H1 (cell line): ENCODE measurements around the gene ARID4B. TPM values are rescaled to one million over a fixed set of nuclear protein-coding genes. Genes with fewer than 3 reads are reported as not detected.

Source experiments
- CTCF ChIA-PET: fragments of 300-600 bp; sonication (Branson Sonifier 250); formaldehyde crosslinking; loops from one replicate; lab custom pipeline; 2021; ENCODE audit not compliant: partially characterized antibody; lab: Charles Lee
- POLR2A ChIA-PET: fragments of 300-600 bp; sonication (Branson Sonifier 250); formaldehyde crosslinking; loops from one replicate; lab custom pipeline; 2021; ENCODE audit warnings: inconsistent platforms; ENCODE audit not compliant: partially characterized antibody; lab: Charles Lee
- DNase-seq, 2 experiments: peaks; one replicate each; pipeline versions ENCODE4 v3.0.0 to v3.0.0-alpha.2; 2010 to 2022; ENCODE audit warnings: low spot score in 2 of 2, low read depth in 1 of 2, mixed read lengths in 1 of 2
- FAIRE-seq: peaks from 2 replicates; lab custom pipeline; 2011; peaks lifted over from hg19 to GRCh38; lab: Jason Lieb, UNC
- H2AFZ ChIP-seq: 2 replicates; pipeline ENCODE4 v1.8.1; 2012; ENCODE audit warnings: low read length, inconsistent platforms
- H2AK5ac ChIP-seq: 2 replicates; pipeline ENCODE4 v1.6.1; 2013; ENCODE audit warnings: low read depth, low read length
- H2BK120ac ChIP-seq: replicated peaks from 2 replicates; pipeline ENCODE3; 2013; ENCODE audit warnings: low read depth, low read length, inconsistent platforms
- H2BK12ac ChIP-seq: 2 replicates; pipeline ENCODE4 v1.6.1; 2013; ENCODE audit warnings: low read depth, low read length
- H2BK15ac ChIP-seq: 2 replicates; pipeline ENCODE4 v1.6.1; 2013; ENCODE audit warnings: low read length
- H2BK20ac ChIP-seq: 2 replicates; pipeline ENCODE4 v1.6.1; 2013; ENCODE audit warnings: low read length
- H2BK5ac ChIP-seq: 2 replicates; pipeline ENCODE4 v1.6.1; 2013; ENCODE audit warnings: low read depth, low read length
- H3K14ac ChIP-seq: 2 replicates; pipeline ENCODE4 v1.6.1; 2013; ENCODE audit warnings: inconsistent platforms; ENCODE audit not compliant: insufficient read length
- H3K18ac ChIP-seq: 2 replicates; pipeline ENCODE4 v1.6.1; 2013; ENCODE audit warnings: low read length; ENCODE audit errors: extremely low read depth
- H3K23ac ChIP-seq: 2 replicates; pipeline ENCODE4 v1.6.1; 2013; ENCODE audit warnings: inconsistent platforms; ENCODE audit not compliant: insufficient read length
- H3K23me2 ChIP-seq: 2 replicates; pipeline ENCODE4 v1.6.1; 2013; ENCODE audit warnings: low read depth, low read length
- H3K27ac ChIP-seq: 2 replicates; pipeline ENCODE4 v1.6.1; 2011; ENCODE audit warnings: low read depth, low read length, inconsistent platforms
- H3K27me3 ChIP-seq, 4 experiments: replicated peaks in 1 of 4; 1 replicate in 1 of 4; 2 replicates in 3 of 4; pipeline versions ENCODE4 v1.6.1 to v1.8.1; 2011 to 2013; ENCODE audit warnings: low read length in 3 of 4, mild to moderate bottlenecking in 3 of 4, inconsistent platforms in 2 of 4, mixed read lengths in 2 of 4, moderate library complexity in 1 of 4; ENCODE audit not compliant: control insufficient read depth in 3 of 4, insufficient read depth in 3 of 4; ENCODE audit errors: extremely low read depth in 1 of 4
- H3K36me3 ChIP-seq, 4 experiments: 2 replicates each; pipeline versions ENCODE4 v1.6.1 to v1.8.1; 2011 to 2013; ENCODE audit warnings: mild to moderate bottlenecking in 4 of 4, low read length in 3 of 4, moderate library complexity in 2 of 4, control low read depth in 1 of 4, inconsistent platforms in 1 of 4; ENCODE audit not compliant: insufficient read depth in 4 of 4, control insufficient read depth in 2 of 4
- H3K4ac ChIP-seq: replicated peaks from 2 replicates; pipeline ENCODE3; 2013; ENCODE audit warnings: low read length, low read depth, mixed read lengths, inconsistent platforms; ENCODE audit not compliant: insufficient read length
- H3K4me1 ChIP-seq, 4 experiments: replicated peaks in 1 of 4; 1 replicate in 1 of 4; 2 replicates in 3 of 4; pipeline versions ENCODE4 v1.6.1 to v1.8.1; 2011 to 2013; ENCODE audit warnings: low read length in 3 of 4, inconsistent platforms in 2 of 4, mixed read lengths in 1 of 4; ENCODE audit not compliant: insufficient read depth in 4 of 4, control insufficient read depth in 3 of 4
- H3K4me2 ChIP-seq, 2 experiments: 2 replicates each; pipeline versions ENCODE4 v1.6.1 to v1.8.1; 2011 to 2013; ENCODE audit warnings: low read depth in 2 of 2, low read length in 2 of 2, control low read depth in 1 of 2, inconsistent platforms in 1 of 2, mild to moderate bottlenecking in 1 of 2; ENCODE audit not compliant: insufficient read depth in 1 of 2
- H3K4me3 ChIP-seq, 4 experiments: fragments of 200-600, 300-600 bp in 1 of 4; sonication (generic), shearing (Covaris generic), sonication (Bioruptor Twin) in 1 of 4; 2 replicates each; pipeline versions ENCODE4 v1.5.1 to v1.8.1; 2011 to 2016; ENCODE audit warnings: low read length in 4 of 4, low read depth in 3 of 4, control low read depth in 2 of 4, inconsistent platforms in 2 of 4, mild to moderate bottlenecking in 2 of 4, mixed read lengths in 1 of 4, moderate library complexity in 1 of 4; ENCODE audit not compliant: insufficient read depth in 2 of 4; ENCODE audit errors: extremely low read depth in 1 of 4
- H3K56ac ChIP-seq: replicated peaks from 2 replicates; pipeline ENCODE3; 2013; ENCODE audit warnings: low read depth, mild to moderate bottlenecking, mixed read lengths, low read length, inconsistent platforms; ENCODE audit not compliant: insufficient read length
- H3K79me1 ChIP-seq: 2 replicates; pipeline ENCODE4 v1.6.1; 2013; ENCODE audit warnings: low read depth, low read length, control low read depth
- H3K79me2 ChIP-seq, 2 experiments: 2 replicates each; pipeline versions ENCODE4 v1.6.1 to v1.8.1; 2012 to 2013; ENCODE audit warnings: low read length in 2 of 2, mild to moderate bottlenecking in 2 of 2, inconsistent platforms in 1 of 2; ENCODE audit not compliant: insufficient read depth in 2 of 2, control insufficient read depth in 1 of 2
- H3K9ac ChIP-seq, 4 experiments: replicated peaks in 1 of 4; 1 replicate in 1 of 4; 2 replicates in 3 of 4; pipeline versions ENCODE4 v1.6.1 to v1.8.1; 2011 to 2013; ENCODE audit warnings: low read depth in 3 of 4, low read length in 3 of 4, control low read depth in 2 of 4, mild to moderate bottlenecking in 2 of 4, moderate library complexity in 2 of 4, inconsistent platforms in 1 of 4; ENCODE audit errors: extremely low read depth in 1 of 4
- H3K9me3 ChIP-seq, 2 experiments: 2 replicates each; pipeline versions ENCODE4 v1.6.1 to v1.8.1; 2012 to 2013; ENCODE audit warnings: mild to moderate bottlenecking in 2 of 2, moderate library complexity in 2 of 2, control low read depth in 1 of 2, inconsistent platforms in 1 of 2, low read depth in 1 of 2, low read length in 1 of 2, mixed read lengths in 1 of 2; ENCODE audit not compliant: insufficient read depth in 2 of 2
- H4K20me1 ChIP-seq, 2 experiments: replicated peaks in 1 of 2; 2 replicates each; pipeline versions ENCODE3 to v1.8.1; 2011 to 2013; ENCODE audit warnings: inconsistent platforms in 2 of 2, low read length in 2 of 2, mild to moderate bottlenecking in 1 of 2; ENCODE audit not compliant: insufficient read depth in 2 of 2, control insufficient read depth in 1 of 2
- H4K5ac ChIP-seq: 2 replicates; pipeline ENCODE4 v1.6.1; 2013; ENCODE audit warnings: low read length, low read depth, mixed read lengths, inconsistent platforms; ENCODE audit not compliant: insufficient read length
- H4K8ac ChIP-seq: 2 replicates; pipeline ENCODE4 v1.8.0; 2013; ENCODE audit warnings: mild to moderate bottlenecking, moderate library complexity, low read length, inconsistent platforms; ENCODE audit not compliant: insufficient read depth; ENCODE audit errors: extremely low read depth
- H4K91ac ChIP-seq: replicated peaks from 2 replicates; pipeline ENCODE3; 2013; ENCODE audit warnings: low read length, mixed read lengths, inconsistent platforms; ENCODE audit not compliant: insufficient read length
- ATF2 ChIP-seq: IDR thresholded peaks from 2 replicates; pipeline ENCODE4 v1.6.1; 2012; ENCODE audit warnings: low read length, inconsistent platforms
- BRCA1 ChIP-seq: IDR thresholded peaks from 2 replicates; pipeline ENCODE4 v1.6.1; 2012; ENCODE audit warnings: low read depth, low read length, improper control_type of control experiment
- CBX5 ChIP-seq: fragments of 300-800, 300-1000 bp; sonication (generic); IDR thresholded peaks from 2 replicates; pipeline ENCODE4 v1.7.1; 2016; ENCODE audit warnings: antibody characterized with exemption, low read length, low read depth
- CHD2 ChIP-seq: IDR thresholded peaks from 2 replicates; pipeline ENCODE4 v1.6.1; 2012; ENCODE audit warnings: low read length, improper control_type of control experiment
- CTCF ChIP-seq, 3 experiments: IDR thresholded peaks; 1 replicate in 2 of 3; 2 replicates in 1 of 3; pipeline versions ENCODE4 v1.5.1 to v1.6.1; 2011; ENCODE audit warnings: low read length in 3 of 3, mild to moderate bottlenecking in 3 of 3, inconsistent platforms in 2 of 3, low read depth in 1 of 3, moderate library complexity in 1 of 3; ENCODE audit not compliant: insufficient read depth in 1 of 3; ENCODE audit errors: control extremely low read depth in 1 of 3
- JUND ChIP-seq: IDR thresholded peaks from 2 replicates; pipeline ENCODE4 v1.6.1; 2011; ENCODE audit warnings: mild to moderate bottlenecking, improper control_type of control experiment, low read length
- RBBP5 ChIP-seq: IDR thresholded peaks from 2 replicates; pipeline ENCODE4 v1.7.1; 2012; ENCODE audit warnings: low read depth, mild to moderate bottlenecking, inconsistent platforms, low read length, moderate library complexity, borderline replicate concordance
- TCF12 ChIP-seq: IDR thresholded peaks from 2 replicates; pipeline ENCODE4 v1.6.1; 2011; ENCODE audit warnings: low read depth, mild to moderate bottlenecking, low read length
- USF2 ChIP-seq: IDR thresholded peaks from 2 replicates; pipeline ENCODE4 v1.6.1; 2011; ENCODE audit warnings: low read length, improper control_type of control experiment
- WGBS, 2 experiments: shearing (Covaris generic) in 1 of 2; methylation state at CpG; one replicate each; pipeline versions ENCODE4 v1.1.6 to v1.1.7; 2013 to 2015; ENCODE audit warnings: low lambda C conversion rate in 2 of 2, mixed read lengths in 2 of 2, inconsistent platforms in 1 of 2, low coverage in 1 of 2, missing lambda C conversion rate in 1 of 2; ENCODE audit not compliant: insufficient replicate concordance in 2 of 2, insufficient coverage in 1 of 2, insufficient read length in 1 of 2; ENCODE audit errors: extremely low coverage in 1 of 2, missing lambda C conversion rate in 1 of 2; 5-methylcytosine and 5-hydroxymethylcytosine counted together
- polyA plus RNA-seq, 7 experiments: library from polyadenylated mRNA; depleted of rRNA in 3 of 7; stranded (reverse) in 5 of 7; unstranded in 2 of 7; fragments of >200 nt in 5 of 7; fragments of 200-250 nt in 2 of 7; gene quantifications; 1 replicate in 5 of 7; 2 replicates in 1 of 7; 4 replicates in 1 of 7; pipeline versions ENCODE4 v1.2.1 to v1.2.3, GENCODE V29; 2011 to 2013; ENCODE audit warnings: missing spikeins in 2 of 7, mixed read lengths in 2 of 7
- total RNA-seq: library from RNA; stranded (reverse); fragmentation: NEBNext Ultra II Directional; extraction: Animal tissue kit (Norgen Biotek cat#: 25700); gene quantifications from 2 replicates; pipeline ENCODE4 v1.2.1, GENCODE V29; 2021

Gene ARID4B
- total and polyA plus RNA-seq, 2 of the 8 experiments (the other 6 are each of a cell fraction or from before 2014, with no cell fraction given) = 5.1 to 28.8 TPM

GRCh38 chr1:235227414-235227813, 100.6 kb downstream of the ARID4B start:
- H3K23me2 ChIP-seq = no peaks in the 10 kb centered on the region
- H3K56ac ChIP-seq = no peak overlapping the region
- no peak overlapping the region for H3K9ac ChIP-seq
- H2BK5ac ChIP-seq = no peak overlapping the region
- H3K18ac ChIP-seq = no peak overlapping the region
- DNase-seq (no peak), FAIRE-seq (no peak)
- no peak overlapping the region for H3K4me3 ChIP-seq
- 86% methylated on average over 1 of the region's 1 CpG; no CpG with 5 or more reads in 1 of the 2 experiments for WGBS, 2 experiments
- no peaks in the 10 kb centered on the region for H3K79me1 ChIP-seq
- H3K23ac ChIP-seq = no peak overlapping the region
- H3K36me3 ChIP-seq = peaks cover 2 to 66% (median 17%) of the 10 kb centered on the region in 4 experiments; a peak in 7 of 8 replicates
- H3K4me1 ChIP-seq = no peaks in the 10 kb centered on the region
- no peaks in the 10 kb centered on the region for H3K9me3 ChIP-seq
- no peak overlapping the region for H4K91ac ChIP-seq
- H3K27ac ChIP-seq = no peak overlapping the region
- no peak overlapping the region for H4K8ac ChIP-seq
- no peaks in the 10 kb centered on the region; a peak in 1 of 4 replicates for H3K79me2 ChIP-seq
- H2BK120ac ChIP-seq = no peak overlapping the region
- no peak overlapping the region for H3K14ac ChIP-seq
- no peak overlapping the region for H2AK5ac ChIP-seq
- no peak for TF ChIP-seq CHD2
- no peak for TF ChIP-seq RBBP5
- TF ChIP-seq JUND = no peak
- no peak for TF ChIP-seq CBX5
- TF ChIP-seq ATF2 = no peak
- TF ChIP-seq BRCA1 = no peak
- no peak for TF ChIP-seq TCF12
- TF ChIP-seq CTCF (IDR thresholded peaks at IDR 0.05; ENCODE audit: control extremely low read depth in 1 of 3, insufficient read depth in 1 of 3, low read depth in 1 of 3, low read length in 3 of 3) = no peak
- no peak for TF ChIP-seq USF2
- H3K27me3 ChIP-seq = no peaks in the 10 kb centered on the region
- H2AFZ ChIP-seq = no peak overlapping the region
- peaks cover 0 to 3% of the 10 kb centered on the region in 2 experiments for H4K20me1 ChIP-seq
- no peak overlapping the region for H2BK12ac ChIP-seq
- CTCF ChIA-PET = interaction anchor here (0.6 to 1.2 kb wide), 3 partner anchors 13 to 1300 kb away, joined by 3 to 5 read pairs (median 3); no protein-coding TSS in a partner anchor
- POLR2A ChIA-PET = interaction anchor here (0.6 kb wide), 1 partner anchor 40 kb away, joined by 4 read pairs; no protein-coding TSS in a partner anchor
- H2BK20ac ChIP-seq = no peak overlapping the region
- no peak overlapping the region for H4K5ac ChIP-seq
- no peak overlapping the region for H3K4ac ChIP-seq
- H3K4me2 ChIP-seq = no peak overlapping the region
- no peak overlapping the region for H2BK15ac ChIP-seq
